CD4-positive, alpha-beta T cell treated with Interleukin-17A for 1 hour (primary cell): ENCODE measurements around the gene MVB12A.

ENCODE experiments used
- DNase-seq: peaks from one replicate; pipeline ENCODE4 v3.0.0-alpha.2; 2020

MVB12A gene

GRCh38 chr19:17405250-17406045 lies 14.4 kb upstream of the MVB12A start, which contains the start of gene BST2:
Gene BST2, minus strand, starts transcription at chr19:17405630. Its CDS starts 55 bp downstream, at chr19:17405575.
- DNase-seq, result peak; percentile 85

- DNase-seq, result peak; percentile 32
Measured at GRCh38 chr19:17406046-17406886, 13.6 kb upstream of the MVB12A start.

- no peak for DNase-seq
Measured at GRCh38 chr19:17406887-17407196, 13.0 kb upstream of the MVB12A start.

- no peak for DNase-seq
Measured at GRCh38 chr19:17409990-17410389, 9.9 kb upstream of the MVB12A start.

GRCh38 chr19:17411801-17412200 lies 8.0 kb upstream of the MVB12A start:
- DNase-seq, result no peak

- no peak for DNase-seq
Measured at GRCh38 chr19:17414097-17414496, 5.8 kb upstream of the MVB12A start.

GRCh38 chr19:17415121-17415520 lies 4.7 kb upstream of the MVB12A start:
- DNase-seq, result no peak

GRCh38 chr19:17418710-17419109 lies 1.1 kb upstream of the MVB12A start:
- no peak for DNase-seq

GRCh38 chr19:17419154-17419620 lies 660 bp upstream of the MVB12A start:
- DNase-seq, result no peak

- peak; percentile 28 for DNase-seq
Measured at GRCh38 chr19:17420475-17420924, 653 bp downstream of the MVB12A start.

- no peak for DNase-seq
Measured at GRCh38 chr19:17421942-17422341, 2.1 kb downstream of the MVB12A start.

- DNase-seq, result no peak
Measured at GRCh38 chr19:17423429-17424208, 3.8 kb downstream of the MVB12A start.

GRCh38 chr19:17424743-17425365 lies 5.0 kb downstream of the MVB12A start:
- DNase-seq, result peak; percentile 26

- no peak for DNase-seq
Measured at GRCh38 chr19:17429641-17430113, 9.8 kb downstream of the MVB12A start.

GRCh38 chr19:17431417-17431816 lies 11.6 kb downstream of the MVB12A start:
- no peak for DNase-seq

GRCh38 chr19:17435218-17435617 lies 15.4 kb downstream of the MVB12A start:
- no peak for DNase-seq

- DNase-seq, result no peak
Measured at GRCh38 chr19:17436094-17436873, 16.4 kb downstream of the MVB12A start.

GRCh38 chr19:17436874-17437267 lies 17.0 kb downstream of the MVB12A start:
- no peak for DNase-seq

GRCh38 chr19:17441241-17442021 lies 21.6 kb downstream of the MVB12A start:
- DNase-seq, result peak; percentile 27

GRCh38 chr19:17445526-17446165 lies 25.8 kb downstream of the MVB12A start:
- DNase-seq, result no peak
